A204.1 (cell line): ENCODE results near the gene GADD45A.
A peak's percentile ranks its signal among the peaks of the same experiment; 100 is the strongest.
"Not testable (repeated sequence)": the region's sequence is repeated elsewhere in the genome, so short reads cannot be mapped to it uniquely, and the experiment has no call there.

Experiments
- FAIRE-seq: peaks from 2 replicates; lab custom pipeline; 2012; peaks lifted over from hg19 to GRCh38; lab: Jason Lieb, UNC

The GADD45A gene, protein sequence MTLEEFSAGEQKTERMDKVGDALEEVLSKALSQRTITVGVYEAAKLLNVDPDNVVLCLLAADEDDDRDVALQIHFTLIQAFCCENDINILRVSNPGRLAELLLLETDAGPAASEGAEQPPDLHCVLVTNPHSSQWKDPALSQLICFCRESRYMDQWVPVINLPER

DNA sequence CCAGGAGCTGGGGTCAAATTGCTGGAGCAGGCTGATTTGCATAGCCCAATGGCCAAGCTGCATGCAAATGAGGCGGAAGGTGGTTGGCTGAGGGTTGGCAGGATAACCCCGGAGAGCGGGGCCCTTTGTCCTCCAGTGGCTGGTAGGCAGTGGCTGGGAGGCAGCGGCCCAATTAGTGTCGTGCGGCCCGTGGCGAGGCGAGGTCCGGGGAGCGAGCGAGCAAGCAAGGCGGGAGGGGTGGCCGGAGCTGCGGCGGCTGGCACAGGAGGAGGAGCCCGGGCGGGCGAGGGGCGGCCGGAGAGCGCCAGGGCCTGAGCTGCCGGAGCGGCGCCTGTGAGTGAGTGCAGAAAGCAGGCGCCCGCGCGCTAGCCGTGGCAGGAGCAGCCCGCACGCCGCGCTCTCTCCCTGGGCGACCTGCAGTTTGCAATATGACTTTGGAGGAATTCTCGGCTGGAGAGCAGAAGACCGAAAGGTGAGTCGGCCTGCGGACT is at the start of gene GADD45A:
GADD45A (plus strand) TSS at position 135 of the 491 bp plus-strand sequence; CDS start at position 429, 294 bp downstream.
- peak; percentile 96 for FAIRE-seq

DNA sequence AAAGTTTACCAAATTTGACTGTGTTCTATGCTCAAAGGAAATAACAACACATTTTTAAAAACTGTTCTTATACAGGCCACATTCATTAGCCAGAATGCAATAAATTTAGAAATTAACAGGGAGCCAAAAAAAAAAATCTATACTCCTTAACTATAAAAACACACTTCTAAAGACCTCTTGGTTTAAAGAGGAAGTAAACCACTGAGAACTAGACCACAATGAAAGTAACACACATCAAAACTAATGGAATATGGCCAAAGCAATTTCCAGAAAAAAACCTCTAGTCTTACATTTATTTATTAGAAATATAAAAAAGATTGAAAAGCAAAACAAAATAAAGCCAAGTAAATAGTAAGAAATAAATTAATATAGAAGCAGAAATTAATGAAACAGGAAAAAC is 48.9 kb upstream of the GADD45A start:
- FAIRE-seq, result no peak

DNA sequence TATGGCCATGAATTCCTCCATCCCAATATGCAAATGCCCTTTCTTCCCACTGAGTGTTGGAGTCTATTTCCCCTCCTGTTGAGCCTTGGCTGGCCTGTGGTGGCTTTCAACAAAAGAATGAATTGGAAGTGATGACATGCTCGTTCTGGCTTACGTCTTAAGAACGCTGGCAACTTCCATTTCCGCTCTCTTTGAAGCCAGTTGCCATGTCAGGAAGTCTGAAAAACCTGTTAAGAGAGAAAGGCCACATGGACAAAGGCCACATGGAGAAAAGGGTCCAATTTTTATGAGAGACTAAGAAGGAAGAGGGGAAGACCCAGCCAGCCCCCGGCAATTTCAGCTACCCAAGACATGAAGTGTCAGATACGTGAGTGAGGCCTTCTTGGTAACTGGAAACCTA is 45.6 kb upstream of the GADD45A start:
- FAIRE-seq, result no peak

DNA sequence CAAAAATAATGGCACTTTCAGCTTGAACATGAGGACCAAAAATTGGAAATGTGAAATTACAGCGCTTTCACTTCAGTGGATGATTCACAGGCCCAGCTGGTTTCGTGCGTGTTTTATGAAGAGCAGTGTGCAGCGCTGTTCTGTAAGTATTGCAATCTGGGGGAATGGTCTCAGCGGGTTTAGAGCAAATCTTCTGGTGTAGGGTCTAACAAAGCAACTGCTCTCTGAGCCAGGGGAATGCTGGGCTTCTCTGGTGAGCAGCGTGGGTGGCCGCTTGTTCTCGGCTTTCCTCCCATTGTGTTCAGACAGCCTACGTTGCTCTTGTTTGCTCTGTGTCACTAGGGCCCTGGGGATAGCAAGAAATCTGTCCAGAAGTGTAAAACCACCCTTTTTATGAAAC is 42.4 kb upstream of the GADD45A start:
- FAIRE-seq, result no peak

DNA sequence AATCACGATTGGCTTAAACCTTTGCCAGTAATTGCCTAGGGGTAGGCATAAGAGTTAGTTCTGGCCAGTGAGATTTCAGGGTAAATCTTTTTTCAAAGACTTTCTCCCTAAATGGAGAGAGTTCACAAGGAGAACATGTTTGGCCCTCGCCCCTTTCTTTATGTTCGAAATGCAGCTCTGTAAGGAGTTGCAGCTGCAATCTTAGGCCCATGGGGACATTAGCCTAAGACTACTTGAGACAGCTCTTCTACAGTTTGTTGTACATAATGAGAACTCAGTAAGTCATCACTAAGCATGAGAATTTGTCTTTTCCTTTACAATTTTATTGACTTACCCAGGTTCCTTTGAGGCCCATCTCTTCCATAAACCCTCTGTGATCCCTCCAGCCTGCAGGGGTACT is 40.4 kb upstream of the GADD45A start:
- no peak for FAIRE-seq

DNA sequence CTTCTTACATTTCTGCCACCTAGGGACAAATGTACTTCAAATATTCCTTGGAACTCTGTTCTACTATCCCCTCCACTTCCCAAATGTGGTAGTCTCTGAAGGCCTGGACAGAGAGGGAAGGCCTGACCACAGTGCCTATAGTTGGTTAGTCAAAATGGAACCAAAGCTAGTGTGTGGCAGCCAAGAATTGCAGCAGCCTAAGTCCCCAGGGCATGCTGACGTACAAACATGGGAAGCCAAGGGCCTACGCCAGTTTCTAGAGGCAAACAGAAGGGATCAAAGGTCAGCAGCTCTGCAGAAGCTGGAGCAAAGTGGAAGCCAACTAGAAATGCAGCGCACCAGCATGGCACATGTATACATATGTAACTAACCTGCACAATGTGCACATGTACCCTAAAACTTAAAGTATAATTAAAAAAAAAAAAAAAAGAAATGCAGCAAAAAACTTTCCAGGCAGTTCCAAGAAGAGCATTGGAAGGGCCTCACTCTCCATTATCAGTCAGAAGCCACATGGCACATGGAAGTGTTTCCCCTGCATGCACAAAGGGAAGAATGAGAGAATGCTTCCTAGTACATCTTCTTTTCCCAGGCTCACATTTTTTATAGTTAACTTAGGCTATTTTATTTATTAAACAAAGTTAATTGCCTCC is 39.4 kb upstream of the GADD45A start:
- FAIRE-seq, result no peak

DNA sequence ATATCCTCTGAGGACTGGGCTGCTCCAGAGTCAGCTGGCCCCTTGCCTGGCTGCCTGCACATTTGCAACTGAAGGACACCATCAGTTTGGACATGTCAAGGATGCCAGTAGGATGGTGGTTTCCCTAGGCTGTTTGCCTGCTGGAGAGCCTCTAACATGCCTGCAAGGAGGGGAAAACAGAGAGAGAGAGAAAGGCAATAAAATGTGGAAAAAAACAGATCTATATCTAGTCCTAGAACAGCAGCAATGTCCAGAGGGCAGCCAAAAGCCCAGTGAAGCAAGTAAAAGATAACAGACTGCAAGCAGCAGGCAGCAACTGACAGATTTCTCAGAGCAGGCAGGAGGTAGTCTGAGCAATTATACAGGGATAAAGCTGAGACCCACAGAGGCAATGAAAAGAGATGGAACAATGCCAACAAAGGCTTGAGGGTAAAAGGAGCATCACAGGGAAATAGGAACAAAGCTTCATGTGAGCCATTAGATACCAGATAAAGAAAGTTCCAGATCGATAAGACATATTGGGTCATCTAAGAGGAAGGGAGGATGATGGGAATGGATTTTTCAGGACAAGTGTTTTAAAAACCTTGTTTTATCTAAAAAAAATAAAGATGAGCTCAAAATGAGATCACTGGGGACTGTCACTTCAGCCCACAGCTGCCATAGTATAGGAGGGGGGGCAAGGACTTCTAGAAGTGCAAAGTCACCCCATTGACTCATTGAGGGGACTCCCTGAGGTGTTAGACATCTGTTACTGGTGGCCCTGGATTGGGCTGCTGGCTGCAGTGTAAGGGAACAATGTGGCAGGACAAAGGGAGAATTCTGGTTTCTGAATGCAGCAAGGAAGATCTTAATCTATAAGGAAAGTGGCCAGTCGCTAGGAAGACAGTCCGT is 38.6 kb upstream of the GADD45A start:
- FAIRE-seq, result no peak

DNA sequence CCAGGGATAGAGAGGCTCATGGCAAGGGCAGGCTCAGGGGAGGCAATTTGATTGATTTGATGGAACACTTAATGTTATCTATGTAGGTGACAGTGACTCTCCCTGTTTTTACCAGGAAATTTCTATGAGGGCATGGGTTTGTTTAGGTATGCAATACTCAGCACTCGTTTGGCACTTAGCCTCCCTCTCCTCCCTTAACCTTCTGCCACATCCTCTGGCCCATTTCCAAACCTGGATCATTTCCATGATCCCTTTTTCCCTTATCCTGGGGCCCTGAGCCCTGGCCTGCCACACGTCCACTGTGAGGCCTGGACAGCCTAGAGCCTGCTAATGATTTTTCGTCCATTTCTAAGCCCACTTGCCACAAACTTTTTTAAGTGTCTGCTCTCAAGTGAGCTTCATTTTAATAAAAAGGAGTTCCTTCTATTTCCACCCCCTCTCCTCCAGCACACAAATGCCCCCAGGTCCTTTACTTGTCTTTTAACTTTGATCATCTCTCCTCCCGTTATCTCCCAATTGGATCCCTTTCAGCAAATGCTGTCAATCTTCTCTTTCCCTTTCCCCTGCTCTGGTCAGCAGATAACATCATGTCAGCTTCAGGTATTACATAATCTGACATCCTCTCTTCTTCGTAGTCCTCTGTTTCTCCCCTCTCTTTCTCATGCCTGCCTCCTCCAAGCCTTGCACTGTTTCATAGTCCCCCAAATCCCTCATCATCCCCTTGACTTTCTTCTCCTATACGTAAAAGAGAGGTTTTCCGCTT is 37.8 kb upstream of the GADD45A start:
- FAIRE-seq, result no peak

DNA sequence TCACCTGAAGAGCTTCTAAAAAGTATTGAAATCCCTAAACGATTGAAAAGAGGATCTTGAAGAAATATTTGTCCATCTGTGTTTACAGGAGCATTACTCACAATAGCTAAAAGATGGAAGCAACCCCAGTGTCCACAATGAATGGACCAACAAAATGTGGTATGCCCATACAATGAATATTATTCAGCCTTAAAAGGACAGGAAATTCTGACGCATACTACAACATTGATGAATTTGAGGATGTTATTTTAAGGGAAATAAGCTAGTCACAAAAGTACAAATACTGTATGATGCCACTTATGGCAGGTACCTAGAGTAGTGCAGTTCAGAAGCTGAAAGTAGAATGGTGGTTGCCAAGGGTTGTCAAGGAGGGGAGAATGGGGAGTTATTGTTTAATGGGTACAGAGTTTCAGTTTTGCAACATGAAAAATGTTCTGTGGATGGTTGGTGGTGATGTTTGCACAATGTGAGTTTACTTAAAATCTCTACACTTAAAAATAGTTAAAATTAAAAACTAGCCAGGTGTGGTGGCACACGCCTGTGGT is 37.1 kb upstream of the GADD45A start:
- FAIRE-seq, result no peak

DNA sequence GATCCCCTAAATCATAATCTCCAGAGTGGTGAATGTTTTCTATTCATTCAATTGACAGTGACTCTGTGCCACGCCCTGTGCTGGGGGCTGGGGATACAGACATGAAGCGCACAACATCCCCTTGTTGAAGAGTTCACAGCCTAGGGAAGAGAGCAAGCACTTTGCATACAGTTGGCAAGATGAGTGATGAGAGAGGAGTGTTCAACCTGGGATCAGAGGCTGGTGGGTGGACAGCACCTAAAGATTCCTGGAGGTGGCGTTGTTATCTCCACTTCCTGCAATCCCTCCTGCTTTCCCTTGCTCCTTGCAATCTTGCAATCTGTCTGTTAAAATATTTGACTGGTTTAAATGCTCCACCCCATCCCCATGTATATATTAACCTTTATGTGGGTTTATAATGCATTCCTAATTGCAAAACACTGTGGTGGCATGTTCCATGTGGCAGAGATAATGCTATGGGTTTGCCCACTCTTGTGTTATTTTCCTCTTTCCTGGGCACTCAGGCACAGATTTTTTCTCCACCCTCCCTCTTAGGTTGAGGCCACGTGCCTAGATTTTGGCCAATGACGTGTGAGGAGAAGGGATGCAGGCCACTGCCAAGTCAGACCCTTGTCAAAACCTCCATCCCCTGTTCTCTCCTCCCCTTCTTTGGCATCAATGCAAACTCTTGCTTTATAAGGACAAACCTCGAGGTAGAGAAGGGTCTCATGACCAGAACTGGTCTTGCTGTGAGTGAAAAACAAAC is 36.2 kb upstream of the GADD45A start:
- no peak for FAIRE-seq

DNA sequence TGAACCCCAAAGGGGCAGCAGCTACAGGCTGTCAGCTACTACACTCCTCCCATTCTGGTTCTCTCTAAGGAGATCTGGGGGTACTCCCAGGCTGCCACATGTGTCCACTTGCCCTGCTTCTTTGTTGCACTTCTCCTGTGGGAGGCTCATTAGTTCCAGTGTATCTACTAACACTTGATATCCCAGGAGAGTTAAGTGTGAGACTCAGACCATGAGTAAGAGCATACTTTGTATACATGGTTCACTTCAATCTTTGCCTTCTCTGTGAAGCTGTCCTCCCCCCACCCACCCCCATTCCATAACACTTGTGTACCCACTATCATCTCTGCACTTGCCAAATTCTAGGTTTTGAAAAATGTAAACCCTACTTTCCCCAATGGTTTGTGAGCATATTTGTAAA is 34.9 kb upstream of the GADD45A start:
- no peak for FAIRE-seq

DNA sequence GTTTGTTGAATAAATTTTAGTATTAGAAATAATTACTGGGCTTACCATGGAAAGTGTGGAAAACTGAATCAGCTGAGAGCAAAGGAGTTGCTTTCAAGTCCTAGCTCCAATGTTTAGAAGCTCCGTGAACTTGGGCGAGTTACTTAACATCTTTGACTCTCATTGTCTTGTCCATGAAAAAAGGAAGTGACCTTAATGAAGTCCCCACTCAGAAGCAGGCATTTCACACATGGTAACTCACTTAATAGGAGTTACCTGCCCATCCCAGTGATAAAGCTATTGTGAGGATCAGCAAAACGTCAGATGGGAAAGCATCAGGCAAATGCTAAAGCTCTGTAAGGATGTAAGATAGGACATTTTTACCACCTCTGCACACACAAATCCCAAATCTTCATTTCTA is 34.0 kb upstream of the GADD45A start:
- no peak for FAIRE-seq

DNA sequence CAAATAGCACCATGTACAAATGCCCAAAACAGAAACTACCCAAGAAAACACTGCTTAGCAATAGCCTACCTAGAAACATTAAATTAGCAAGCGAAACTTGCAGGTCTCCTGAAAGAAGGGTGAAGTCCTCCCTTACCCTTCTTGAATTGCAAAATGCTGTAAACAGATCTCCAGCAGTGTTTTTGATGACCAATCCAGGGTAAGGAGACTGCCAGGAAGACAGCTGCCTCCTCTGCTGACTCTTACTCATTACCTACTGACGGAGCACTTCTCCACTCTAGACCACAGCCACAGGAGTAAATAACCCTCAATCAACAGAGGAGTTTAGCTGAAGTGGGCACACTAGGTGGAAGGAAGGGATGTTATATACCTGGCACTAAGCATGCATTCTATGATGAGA is 32.2 kb upstream of the GADD45A start:
- FAIRE-seq, result no peak

DNA sequence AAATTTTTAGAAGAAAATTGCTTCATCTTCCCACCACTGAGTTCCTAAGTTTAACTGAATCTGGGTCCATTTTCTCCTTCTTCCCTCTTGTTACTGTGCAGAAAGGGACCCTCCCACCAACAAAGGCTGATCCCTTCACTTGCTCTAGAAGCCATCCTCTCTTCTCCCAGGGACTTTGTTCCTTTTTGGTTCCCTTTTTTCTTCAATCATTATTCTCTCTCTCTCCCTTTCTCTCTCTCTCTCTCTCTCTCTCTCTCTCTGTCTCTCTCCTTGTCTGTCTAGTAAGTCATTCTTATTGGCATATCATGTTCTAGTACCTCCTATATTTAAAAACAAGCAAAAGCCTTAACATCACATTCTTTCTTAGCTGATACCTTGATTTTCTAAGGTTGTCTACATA is 31.7 kb upstream of the GADD45A start:
- FAIRE-seq, result no peak

DNA sequence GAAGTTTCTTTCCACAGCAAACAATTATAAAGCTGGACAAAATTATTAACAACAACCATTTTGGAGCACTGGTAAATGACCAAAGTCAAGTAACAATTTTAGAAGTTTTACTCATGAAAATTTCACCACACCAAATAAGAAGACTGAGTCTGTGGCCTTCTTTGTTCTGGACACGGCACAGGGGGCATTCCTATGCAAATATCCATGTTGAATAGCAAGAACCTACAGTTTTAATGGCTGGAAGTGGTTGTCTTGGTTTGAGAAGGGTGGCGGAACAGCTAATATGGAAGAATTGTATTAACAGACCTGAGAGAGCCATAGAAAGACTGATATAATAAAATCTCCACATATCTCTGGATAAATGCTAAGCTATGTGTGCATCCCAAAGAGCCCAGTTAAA is 29.4 kb upstream of the GADD45A start:
- FAIRE-seq, result no peak

DNA sequence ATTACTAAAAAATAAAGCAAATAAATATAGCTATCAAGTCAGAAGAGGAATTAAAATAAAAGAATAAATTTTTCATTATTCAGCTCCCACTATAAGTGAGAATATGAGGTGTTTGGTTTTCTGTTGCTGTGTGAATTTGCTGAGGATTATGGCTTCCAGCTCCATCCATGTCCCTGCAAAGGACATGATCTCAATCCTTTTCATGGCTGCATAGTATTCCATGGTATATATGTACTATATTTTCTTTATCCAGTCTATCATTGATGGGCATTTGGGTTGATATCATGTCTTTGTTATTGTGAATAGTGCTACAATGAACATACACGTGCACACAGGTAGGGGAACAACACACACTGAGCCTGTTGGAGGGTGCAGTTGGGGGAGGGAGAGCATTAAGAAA is 27.8 kb upstream of the GADD45A start:
- not testable (repeated sequence) for FAIRE-seq

DNA sequence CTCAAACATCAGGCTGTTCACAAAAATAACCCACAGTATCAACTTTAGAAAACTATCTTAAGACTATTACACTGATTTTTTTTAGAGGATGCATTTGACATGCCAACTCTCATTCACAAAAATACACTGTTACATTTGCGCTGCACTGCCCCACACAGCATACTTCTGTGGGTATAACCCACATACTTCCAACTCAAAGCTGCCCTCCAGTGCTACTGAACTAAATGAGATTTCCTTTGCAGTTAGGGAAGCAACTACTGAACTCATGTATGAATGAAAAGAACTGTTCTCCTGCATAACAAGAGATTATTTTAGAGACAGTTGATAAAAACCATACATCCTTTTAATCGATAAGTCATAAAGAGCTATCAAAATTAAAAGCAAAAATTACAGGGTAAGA is 25.8 kb upstream of the GADD45A start:
- no peak for FAIRE-seq

DNA sequence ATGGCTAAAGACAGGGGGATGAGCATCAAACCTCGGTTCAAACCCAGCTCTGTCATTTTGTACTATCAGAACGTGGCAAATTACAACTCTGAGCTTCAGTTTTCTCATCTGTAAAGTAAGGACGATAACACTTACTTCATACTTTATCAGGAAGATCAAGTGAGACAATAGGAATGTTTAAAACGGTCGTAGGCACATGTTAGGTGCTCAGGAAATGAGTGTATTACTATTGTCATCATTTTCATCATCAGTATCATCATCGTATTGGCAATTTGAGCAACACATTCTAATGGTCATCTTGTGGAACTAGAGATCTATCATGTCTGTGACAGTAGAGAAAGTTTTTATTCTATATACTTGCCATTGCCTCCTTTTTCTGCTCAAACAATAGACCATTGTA is 22.1 kb upstream of the GADD45A start:
- no peak for FAIRE-seq

DNA sequence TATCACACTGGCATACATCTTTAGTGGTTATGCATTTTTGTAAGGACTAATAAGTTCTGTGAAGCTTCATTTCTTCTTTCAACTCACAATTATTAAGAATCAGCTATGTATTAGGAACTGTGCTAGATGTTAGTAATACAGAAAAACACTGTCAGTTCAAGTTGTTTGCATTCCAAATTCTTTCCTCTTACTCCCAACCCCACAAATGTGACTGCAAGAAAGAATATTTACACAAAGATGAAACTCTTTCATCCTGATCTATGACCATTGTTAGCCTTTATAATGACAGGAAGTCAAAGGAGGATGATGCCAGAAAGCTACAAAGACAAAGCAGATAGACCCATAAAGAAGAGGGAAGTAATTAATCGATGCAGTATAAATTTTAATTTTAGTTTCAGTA is 21.0 kb upstream of the GADD45A start:
- FAIRE-seq, result no peak

DNA sequence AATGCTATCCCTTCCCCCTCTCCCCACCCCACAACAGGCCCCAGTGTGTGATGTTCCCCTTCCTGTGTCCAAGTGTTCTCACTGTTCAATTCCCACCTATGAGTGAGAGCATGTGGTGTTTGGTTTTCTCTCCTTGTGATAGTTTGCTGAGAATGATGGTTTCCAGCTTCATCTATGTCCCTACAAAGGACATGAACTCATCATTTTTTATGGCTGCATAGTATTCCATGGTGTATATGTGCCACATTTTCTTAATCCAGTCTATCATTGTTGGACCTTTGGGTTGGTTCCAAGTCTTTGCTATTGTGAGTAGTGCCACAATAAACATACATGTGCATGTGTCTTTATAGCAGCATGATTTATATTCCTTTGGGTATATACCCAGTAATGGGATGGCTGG is 19.7 kb upstream of the GADD45A start:
- not testable (repeated sequence) for FAIRE-seq

DNA sequence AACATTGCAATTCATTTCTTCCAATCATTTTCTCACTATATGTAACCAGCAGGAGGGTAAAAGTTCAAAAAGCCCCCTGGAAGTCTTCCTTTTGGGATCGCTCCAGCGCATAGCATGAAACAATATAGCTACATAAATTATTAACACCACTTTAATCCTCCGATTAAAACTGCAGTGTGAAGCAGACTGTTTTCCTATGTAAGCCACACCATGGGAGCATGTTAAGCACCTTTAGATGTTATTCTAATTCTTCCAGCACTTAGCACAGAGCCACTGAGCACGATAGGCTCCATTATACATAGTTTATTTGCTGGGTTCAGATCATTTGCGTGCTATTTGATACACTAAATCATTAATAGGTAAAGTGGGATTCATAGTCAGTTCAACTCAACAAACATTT is 18.4 kb upstream of the GADD45A start:
- FAIRE-seq, result no peak

DNA sequence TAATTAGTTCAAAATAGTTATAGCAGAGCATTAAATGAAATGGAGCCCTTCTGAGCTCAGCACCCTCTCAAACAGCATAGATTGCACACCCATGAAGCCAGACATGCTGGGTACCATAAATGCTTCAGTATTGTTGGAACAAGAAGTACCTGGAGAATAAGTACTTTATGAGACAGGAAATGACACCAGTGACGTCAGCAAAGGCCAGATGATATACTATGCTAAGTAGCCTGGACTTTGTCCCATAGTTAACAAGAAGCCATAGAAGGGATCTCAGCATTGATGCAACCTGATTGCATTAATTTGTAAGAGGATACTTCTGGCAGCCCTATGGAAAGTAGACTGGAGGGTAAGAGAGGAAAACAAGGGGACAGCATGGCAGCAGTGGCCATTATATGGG is 16.3 kb upstream of the GADD45A start:
- FAIRE-seq, result no peak
